H9 (cell line): Measurements from ENCODE around the gene SGTA. TPM values are rescaled to one million over a fixed set of nuclear protein-coding genes. Genes with fewer than 3 reads are reported as not detected.

Experiments
- DNase-seq: peaks from one replicate; pipeline ENCODE4 v3.0.0-alpha.2; 2017
- H2AFZ ChIP-seq: one replicate; pipeline ENCODE4 v1.6.1; 2013; ENCODE audit warnings: mild to moderate bottlenecking, low read length, control low read depth, moderate library complexity
- H2AK5ac ChIP-seq: 2 replicates; pipeline ENCODE4 v1.6.1; 2013; ENCODE audit warnings: low read length, control low read depth, mixed read lengths; ENCODE audit not compliant: insufficient read length
- H2BK120ac ChIP-seq: one replicate; pipeline ENCODE4 v1.6.1; 2013; ENCODE audit warnings: low read depth, mild to moderate bottlenecking, low read length, control low read depth, inconsistent platforms; ENCODE audit not compliant: poor library complexity, severe bottlenecking
- H2BK12ac ChIP-seq: 2 replicates; pipeline ENCODE4 v1.6.1; 2013; ENCODE audit warnings: low read length, control low read depth, mixed read lengths, low read depth; ENCODE audit not compliant: insufficient read length
- H2BK15ac ChIP-seq: 2 replicates; pipeline ENCODE4 v1.6.1; 2013; ENCODE audit warnings: low read depth, low read length, control low read depth
- H2BK20ac ChIP-seq: one replicate; pipeline ENCODE4 v1.6.1; 2013; ENCODE audit warnings: low read depth, mild to moderate bottlenecking, low read length, control low read depth, inconsistent platforms; ENCODE audit not compliant: poor library complexity, severe bottlenecking
- H2BK5ac ChIP-seq: 2 replicates; pipeline ENCODE4 v1.6.1; 2013; ENCODE audit warnings: low read length, control low read depth, mixed read lengths; ENCODE audit not compliant: insufficient read length
- H3K14ac ChIP-seq: 2 replicates; pipeline ENCODE4 v1.6.1; 2013; ENCODE audit warnings: low read length, control low read depth; ENCODE audit not compliant: insufficient read depth
- H3K18ac ChIP-seq: 2 replicates; pipeline ENCODE4 v1.6.1; 2013; ENCODE audit warnings: low read depth, mild to moderate bottlenecking, mixed read lengths, low read length, control low read depth; ENCODE audit not compliant: insufficient read length
- H3K23ac ChIP-seq: 2 replicates; pipeline ENCODE4 v1.6.1; 2013; ENCODE audit warnings: low read length, control low read depth, mixed read lengths, low read depth; ENCODE audit not compliant: insufficient read length
- H3K23me2 ChIP-seq: 2 replicates; pipeline ENCODE4 v1.6.1; 2013; ENCODE audit warnings: low read depth, mild to moderate bottlenecking, mixed read lengths, low read length, control low read depth; ENCODE audit not compliant: insufficient read length, poor library complexity, severe bottlenecking
- H3K27ac ChIP-seq: 2 replicates; pipeline ENCODE4 v1.5.1; 2013; ENCODE audit warnings: low read length, control low read depth, mixed read lengths, low read depth; ENCODE audit not compliant: insufficient read length
- H3K27me3 ChIP-seq: 2 replicates; pipeline ENCODE4 v1.6.1; 2013; ENCODE audit warnings: low read length, control low read depth, inconsistent platforms; ENCODE audit not compliant: insufficient read depth
- H3K4ac ChIP-seq: 2 replicates; pipeline ENCODE4 v1.6.1; 2013; ENCODE audit warnings: low read depth, mild to moderate bottlenecking, control low read depth, inconsistent platforms, low read length, moderate library complexity
- H3K4me1 ChIP-seq: 2 replicates; pipeline ENCODE4 v1.6.1; 2013; ENCODE audit warnings: low read length, control low read depth, inconsistent platforms; ENCODE audit not compliant: insufficient read depth
- H3K4me2 ChIP-seq: 2 replicates; pipeline ENCODE4 v1.6.1; 2013; ENCODE audit warnings: low read length, control low read depth, mixed read lengths; ENCODE audit not compliant: insufficient read length, insufficient read depth
- H3K56ac ChIP-seq: 2 replicates; pipeline ENCODE4 v1.6.1; 2013; ENCODE audit warnings: low read depth, mild to moderate bottlenecking, mixed read lengths, low read length, control low read depth; ENCODE audit not compliant: insufficient read length
- H3K79me1 ChIP-seq: 2 replicates; pipeline ENCODE4 v1.6.1; 2013; ENCODE audit warnings: low read depth, mild to moderate bottlenecking, moderate library complexity, low read length, control low read depth, inconsistent platforms; ENCODE audit not compliant: insufficient read depth, poor library complexity, severe bottlenecking
- H3K79me2 ChIP-seq: 2 replicates; pipeline ENCODE4 v1.6.1; 2013; ENCODE audit warnings: low read length, control low read depth, inconsistent platforms; ENCODE audit not compliant: insufficient read depth
- H3K9ac ChIP-seq: 2 replicates; pipeline ENCODE4 v1.6.1; 2013; ENCODE audit warnings: low read length, control low read depth, mixed read lengths; ENCODE audit not compliant: insufficient read length; ENCODE audit errors: extremely low read depth
- H3K9me3 ChIP-seq: one replicate; pipeline ENCODE4 v1.6.1; 2013; ENCODE audit warnings: low read depth, low read length, inconsistent platforms; ENCODE audit not compliant: control insufficient read depth
- H3T11ph ChIP-seq: one replicate; pipeline ENCODE4 v1.6.1; 2013; ENCODE audit warnings: mild to moderate bottlenecking, low read length, control low read depth, inconsistent platforms
- H4K20me1 ChIP-seq: one replicate; pipeline ENCODE4 v1.6.1; 2013; ENCODE audit not compliant: control insufficient read depth, insufficient read length, insufficient read depth
- H4K5ac ChIP-seq: 2 replicates; pipeline ENCODE4 v1.6.1; 2013; ENCODE audit warnings: low read depth, mild to moderate bottlenecking, mixed read lengths, low read length, control low read depth; ENCODE audit not compliant: insufficient read length
- H4K8ac ChIP-seq: replicated peaks from 2 replicates; pipeline ENCODE4 v1.6.1; 2013; ENCODE audit warnings: low read length, control low read depth, mixed read lengths, low read depth; ENCODE audit not compliant: insufficient read length
- H4K91ac ChIP-seq: 2 replicates; pipeline ENCODE4 v1.6.1; 2013; ENCODE audit warnings: low read depth, mild to moderate bottlenecking, moderate library complexity, mixed read lengths, low read length, control low read depth; ENCODE audit not compliant: insufficient read length
- H3K27ac Mint-ChIP-seq, 3 experiments: 2 replicates in 2 of 3; 3 replicates in 1 of 3; pipeline ENCODE4 v1.8.0; 2020 to 2021; ENCODE audit warnings: mixed read lengths in 3 of 3, mild to moderate bottlenecking in 1 of 3, moderate library complexity in 1 of 3
- H3K27me3 Mint-ChIP-seq: 2 replicates; pipeline ENCODE4 v1.8.0; 2021; ENCODE audit warnings: low read depth, mild to moderate bottlenecking, moderate library complexity, mixed read lengths
- H3K36me3 Mint-ChIP-seq, 3 experiments: 2 replicates in 2 of 3; 3 replicates in 1 of 3; pipeline ENCODE4 v1.8.0; 2020 to 2021; ENCODE audit warnings: low read depth in 3 of 3, mixed read lengths in 3 of 3; ENCODE audit not compliant: insufficient read depth in 1 of 3
- H3K4me1 Mint-ChIP-seq, 2 experiments: 2 replicates each; pipeline ENCODE4 v1.8.0; 2020; ENCODE audit warnings: mixed read lengths in 2 of 2
- H3K4me3 Mint-ChIP-seq, 2 experiments: 2 replicates in 1 of 2; 3 replicates in 1 of 2; pipeline ENCODE4 v1.8.0; 2020 to 2021; ENCODE audit warnings: mild to moderate bottlenecking in 2 of 2, mixed read lengths in 2 of 2, moderate library complexity in 1 of 2
- H3K9me3 Mint-ChIP-seq, 2 experiments: 2 replicates in 1 of 2; 3 replicates in 1 of 2; pipeline ENCODE4 v1.8.0; 2020; ENCODE audit warnings: mild to moderate bottlenecking in 2 of 2, mixed read lengths in 2 of 2, moderate library complexity in 1 of 2
- CTCF ChIP-seq: fragments of 200-600 bp; sonication (generic); conservative IDR thresholded peaks from 3 replicates; pipeline ENCODE4 v1.8.0; 2021; ENCODE audit warnings: antibody characterized with exemption, mild to moderate bottlenecking
- WGBS: extraction: QIAGEN DNeasy Blood & Tissue Kit; methylation state at CpG from one replicate; pipeline ENCODE4 v1.1.7; 2013; ENCODE audit warnings: missing lambda C conversion rate, low lambda C conversion rate, mixed read lengths; ENCODE audit not compliant: insufficient read length; ENCODE audit errors: extremely low coverage; 5-methylcytosine and 5-hydroxymethylcytosine counted together
- total RNA-seq: library from RNA; stranded (reverse); gene quantifications from 2 replicates; pipeline ENCODE4 v1.2.1, GENCODE V29; 2021

The SGTA gene
- total RNA-seq, 1 experiment from 2014 or later, result 102 TPM

- Histone ChIP-seq H4K8ac (no peak overlapping the region), H3K79me1 (peaks cover 4% of the 10 kb centered on the region), H3T11ph (no peak overlapping the region), H2AFZ (no peak overlapping the region), H3K56ac (no peak overlapping the region), H3K23ac (no peak overlapping the region), H4K20me1 (no peaks in the 10 kb centered on the region), H4K5ac (no peak overlapping the region), H3K27me3 (no peaks in the 10 kb centered on the region), H3K23me2 (no peaks in the 10 kb centered on the region), H3K18ac (no peak overlapping the region), H3K4me1 (no peaks in the 10 kb centered on the region), H3K4ac (no peak overlapping the region), H3K4me2 (no peak overlapping the region), H2BK120ac (no peak overlapping the region), H2AK5ac (no peak overlapping the region), H2BK15ac (no peak overlapping the region), H2BK5ac (no peak overlapping the region), H4K91ac (no peak overlapping the region), H3K9me3 (no peaks in the 10 kb centered on the region), H3K79me2 (no peaks in the 10 kb centered on the region), H2BK20ac (no peak overlapping the region), H3K27ac (no peak overlapping the region), H2BK12ac (no peak overlapping the region), H3K9ac (no peak overlapping the region), H3K14ac (no peak overlapping the region)
- Mint-ChIP-seq H3K27me3 (no peaks in the 10 kb centered on the region), H3K4me1 (peaks cover 0 to 2% of the 10 kb centered on the region in 2 experiments; a peak in 1 of 4 replicates), H3K4me3 (no peak overlapping the region), H3K27ac (no peak overlapping the region), H3K36me3 (peaks cover 35 to 86% (median 81%) of the 10 kb centered on the region in 3 experiments), H3K9me3 (no peaks in the 10 kb centered on the region)
- no peak for DNase-seq
- no CpG with 5 or more reads among the region's 22 CpGs for WGBS
- TF ChIP-seq CTCF, result no peak
These were observed 17.4 kb upstream of the SGTA start for GRCh38 chr19:2800506-2800905.
